ENCODE measurements around the gene IRX2. TPM values are rescaled to one million over a fixed set of nuclear protein-coding genes. Genes with fewer than 3 reads are reported as not detected.

Gene IRX2
- total and polyA plus RNA-seq, 2 donors (not counting 1 experiment from before 2014, with no cell fraction given) = not detected

- peaks cover 0 to 60% (median 17%) of the 10 kb centered on the region in 4 experiments for H3K27me3 ChIP-seq (replicated peaks in 1 of 4; ENCODE audit: control extremely low read depth in 1 of 4, control insufficient read depth in 3 of 4, insufficient read depth in 4 of 4, low read length in 3 of 4)
- H3K4me1 Mint-ChIP-seq = peaks cover 13% of the 10 kb centered on the region
- H3K4me1 ChIP-seq (ENCODE audit: control insufficient read depth in 2 of 2, insufficient read depth in 2 of 2, low read length in 2 of 2) = peaks cover 0 to 3% of the 10 kb centered on the region in 2 donors
- H4K20me1 ChIP-seq (ENCODE audit: control insufficient read depth, insufficient read depth, low read length, poor library complexity, severe bottlenecking) = no peaks in the 10 kb centered on the region
- H3K9me3 Mint-ChIP-seq (ENCODE audit: insufficient read depth) = no peaks in the 10 kb centered on the region
- H2AFZ ChIP-seq (ENCODE audit: insufficient read depth, low read depth, low read length, poor library complexity, severe bottlenecking) = no peak overlapping the region
- H3K4me2 ChIP-seq (replicated peaks; ENCODE audit: low read depth, low read length, poor library complexity, severe bottlenecking) = no peak overlapping the region
- peaks cover 0 to 53% (median 0%) of the 10 kb centered on the region in 3 donors for H3K9me3 ChIP-seq (ENCODE audit: control extremely low read depth in 1 of 3, control insufficient read depth in 2 of 3, insufficient read depth in 1 of 3, low read length in 2 of 3)
- H3K4me3 ChIP-seq (ENCODE audit: control extremely low read depth in 1 of 5, extremely low read depth in 1 of 5, insufficient read depth in 1 of 5, low read depth in 2 of 5, low read length in 4 of 5) = no peak overlapping the region
- DNase-seq = no peak
- CTCF ChIA-PET = no interaction called here
- intact Hi-C loops (cut with micrococcal nuclease) = no loop called here
- H3K79me2 ChIP-seq (ENCODE audit: control insufficient read depth, insufficient read depth, low read length) = no peaks in the 10 kb centered on the region
- no peak overlapping the region for H3K27ac ChIP-seq (ENCODE audit: low read length in 2 of 2)
- no peak overlapping the region for H3K9ac ChIP-seq (ENCODE audit: low read length)
- H3K4me3 Mint-ChIP-seq = no peak overlapping the region
- ATAC-seq (ENCODE audit: low read depth) = no peak
- POLR2A ChIA-PET = no interaction called here
- WGBS (ENCODE audit: insufficient coverage) = 15% methylated on average over 28 of the region's 34 CpGs
- no peaks in the 10 kb centered on the region for H3K36me3 ChIP-seq (replicated peaks in 1 of 2; ENCODE audit: control extremely low read depth in 1 of 2, control insufficient read depth in 1 of 2, extremely low read depth in 1 of 2, insufficient read depth in 2 of 2, low read length in 1 of 2)
- no peak overlapping the region for H3K27ac Mint-ChIP-seq
- H3K27me3 Mint-ChIP-seq = peaks cover 47% of the 10 kb centered on the region
- no peak for TF ChIP-seq EZH2 (IDR thresholded peaks at IDR 0.05; ENCODE audit: borderline replicate concordance, insufficient read depth, low read depth, low read length, poor library complexity, severe bottlenecking)
- no peak for TF ChIP-seq CTCF (IDR thresholded peaks at IDR 0.05)
Observed at GRCh38 chr5:2752821-2753439, 1.5 kb upstream of the IRX2 start.

GRCh38 chr5:2752059-2752820 is 763 bp upstream of the IRX2 start:
- WGBS (ENCODE audit: insufficient coverage) = 9% methylated on average over 46 of the region's 58 CpGs
- peaks cover 0 to 3% of the 10 kb centered on the region in 2 donors for H3K4me1 ChIP-seq (ENCODE audit: control insufficient read depth in 2 of 2, insufficient read depth in 2 of 2, low read length in 2 of 2)
- H3K79me2 ChIP-seq (ENCODE audit: control insufficient read depth, insufficient read depth, low read length) = no peaks in the 10 kb centered on the region
- no peak for ATAC-seq (ENCODE audit: low read depth)
- H3K4me3 ChIP-seq (ENCODE audit: control extremely low read depth in 1 of 5, extremely low read depth in 1 of 5, insufficient read depth in 1 of 5, low read depth in 2 of 5, low read length in 4 of 5) = no peak overlapping the region
- peaks cover 0 to 48% (median 0%) of the 10 kb centered on the region in 3 donors for H3K9me3 ChIP-seq (ENCODE audit: control extremely low read depth in 1 of 3, control insufficient read depth in 2 of 3, insufficient read depth in 1 of 3, low read length in 2 of 3)
- no peak overlapping the region for H3K27ac ChIP-seq (ENCODE audit: low read length in 2 of 2)
- H2AFZ ChIP-seq (ENCODE audit: insufficient read depth, low read depth, low read length, poor library complexity, severe bottlenecking) = no peak overlapping the region
- H3K4me2 ChIP-seq (replicated peaks; ENCODE audit: low read depth, low read length, poor library complexity, severe bottlenecking) = no peak overlapping the region
- no peak overlapping the region for H3K9ac ChIP-seq (ENCODE audit: low read length)
- H3K9me3 Mint-ChIP-seq (ENCODE audit: insufficient read depth) = no peaks in the 10 kb centered on the region
- ChIA-PET POLR2A (no interaction called here), CTCF (no interaction called here)
- intact Hi-C loops (cut with micrococcal nuclease) = no loop called here
- DNase-seq = no peak
- TF ChIP-seq CTCF (IDR thresholded peaks at IDR 0.05) (no peak), EZH2 (IDR thresholded peaks at IDR 0.05; ENCODE audit: borderline replicate concordance, insufficient read depth, low read depth, low read length, poor library complexity, severe bottlenecking) (no peak)
- H3K4me1 Mint-ChIP-seq = peaks cover 13% of the 10 kb centered on the region
- H3K27me3 Mint-ChIP-seq = peaks cover 47% of the 10 kb centered on the region
- H3K27me3 ChIP-seq (replicated peaks in 1 of 4; ENCODE audit: control extremely low read depth in 1 of 4, control insufficient read depth in 3 of 4, insufficient read depth in 4 of 4, low read length in 3 of 4) = peaks cover 0 to 66% (median 19%) of the 10 kb centered on the region in 4 experiments
- no peak overlapping the region for H3K4me3 Mint-ChIP-seq
- H4K20me1 ChIP-seq (ENCODE audit: control insufficient read depth, insufficient read depth, low read length, poor library complexity, severe bottlenecking) = no peaks in the 10 kb centered on the region
- no peak overlapping the region for H3K27ac Mint-ChIP-seq
- H3K36me3 ChIP-seq (replicated peaks in 1 of 2; ENCODE audit: control extremely low read depth in 1 of 2, control insufficient read depth in 1 of 2, extremely low read depth in 1 of 2, insufficient read depth in 2 of 2, low read length in 1 of 2) = no peaks in the 10 kb centered on the region
